ENCODE results near the gene PTPRZ1.

- TF ChIP-seq CTCF (IDR thresholded peaks at IDR 0.05) (no peak), E2F1 (CRISPR knock-in tag; IDR thresholded peaks at IDR 0.05) (no peak), NR3C1 (CRISPR knock-in tag; conservative IDR thresholded peaks at IDR 0.05; ENCODE audit: low read depth) (no peak), PRRX2 (CRISPR knock-in tag; IDR thresholded peaks at IDR 0.05) (no peak), SMAD3 (CRISPR knock-in tag; IDR thresholded peaks at IDR 0.05; ENCODE audit: borderline replicate concordance) (no peak)
Observed at GRCh38 chr7:121853307-121853706, 19.7 kb upstream of the PTPRZ1 start.

Measured in WTC11 (cell line).